IMR-90 (cell line): ENCODE data around the gene PI4K2B.
"Not testable (repeated sequence)": the region's sequence is repeated elsewhere in the genome, so short reads cannot be mapped to it uniquely, and the experiment has no call there.

Experiments used
- BHLHE40 ChIP-seq: fragments of 150-350 bp; IDR thresholded peaks from 2 replicates; pipeline ENCODE4 v1.6.1; 2016; ENCODE audit warnings: mild to moderate bottlenecking, low read depth, low read length
- CEBPB ChIP-seq: IDR thresholded peaks from 2 replicates; pipeline ENCODE4 v1.6.1; 2012; ENCODE audit warnings: low read depth, low read length, improper control_type of control experiment
- CHD1 ChIP-seq: IDR thresholded peaks from 2 replicates; pipeline ENCODE4 v1.6.1; 2012; ENCODE audit warnings: low read depth, low read length, improper control_type of control experiment
- MAZ ChIP-seq: IDR thresholded peaks from 2 replicates; pipeline ENCODE4 v1.6.1; 2012; ENCODE audit warnings: low read depth, mild to moderate bottlenecking, low read length, improper control_type of control experiment, moderate library complexity, borderline replicate concordance
- MXI1 ChIP-seq: IDR thresholded peaks from 2 replicates; pipeline ENCODE4 v1.6.1; 2012; ENCODE audit warnings: low read depth, mild to moderate bottlenecking, low read length, moderate library complexity, borderline replicate concordance
- POLR2A ChIP-seq: IDR thresholded peaks from 2 replicates; pipeline ENCODE4 v1.6.1; 2012; ENCODE audit warnings: mild to moderate bottlenecking, low read depth, low read length
- RAD21 ChIP-seq: IDR thresholded peaks from 2 replicates; pipeline ENCODE4 v1.6.1; 2012; ENCODE audit warnings: low read length, improper control_type of control experiment
- RCOR1 ChIP-seq: IDR thresholded peaks from 2 replicates; pipeline ENCODE4 v1.6.1; 2012; ENCODE audit warnings: mild to moderate bottlenecking, low read length, improper control_type of control experiment; ENCODE audit not compliant: insufficient replicate concordance
- RFX5 ChIP-seq: IDR thresholded peaks from 2 replicates; pipeline ENCODE4 v1.8.0; 2012; ENCODE audit warnings: low read depth, mild to moderate bottlenecking, low read length, moderate library complexity
- SMC3 ChIP-seq: fragments of 150-350 bp; IDR thresholded peaks from 2 replicates; pipeline ENCODE4 v1.6.1; 2016; ENCODE audit warnings: low read depth, mild to moderate bottlenecking, antibody characterized with exemption, low read length, moderate library complexity
- TF ChIP-seq, protein P1 (sequence below): conservative IDR thresholded peaks from 2 replicates; pipeline ENCODE4 v1.5.1; 2012; ENCODE audit warnings: mild to moderate bottlenecking, low read depth, low read length, improper control_type of control experiment
- TF ChIP-seq, protein P2 (sequence below): fragments of 150-350 bp; IDR thresholded peaks from 2 replicates; pipeline ENCODE4 v1.6.1; 2017; ENCODE audit warnings: mild to moderate bottlenecking, antibody characterized with exemption, low read length, low read depth

DNA sequence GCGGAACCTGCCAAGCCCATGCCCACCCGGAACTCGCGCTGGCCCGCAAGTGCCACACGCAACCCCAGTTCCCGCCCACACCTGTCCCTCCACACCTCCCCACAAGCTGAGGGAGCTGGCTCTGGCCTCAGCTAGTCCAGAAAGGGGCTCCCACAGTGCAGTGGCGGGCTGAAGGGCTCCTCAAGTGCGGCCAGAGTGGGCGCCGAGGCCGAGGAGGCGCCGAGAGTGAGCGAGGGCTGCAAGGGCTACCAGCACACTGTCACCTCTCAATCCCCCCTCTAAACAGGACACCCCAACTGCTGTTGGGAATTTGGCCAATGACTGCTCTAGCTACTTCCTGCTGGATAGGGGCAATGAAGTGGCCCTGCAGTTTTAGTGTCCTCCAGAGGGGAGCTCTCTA, 5.7 kb downstream of the PI4K2B start:
- TF ChIP-seq BHLHE40, RAD21, POLR2A, MAZ, CEBPB, RCOR1, RFX5, SMC3, MXI1, CHD1: not testable (repeated sequence)
- TF ChIP-seq, protein P1, sequence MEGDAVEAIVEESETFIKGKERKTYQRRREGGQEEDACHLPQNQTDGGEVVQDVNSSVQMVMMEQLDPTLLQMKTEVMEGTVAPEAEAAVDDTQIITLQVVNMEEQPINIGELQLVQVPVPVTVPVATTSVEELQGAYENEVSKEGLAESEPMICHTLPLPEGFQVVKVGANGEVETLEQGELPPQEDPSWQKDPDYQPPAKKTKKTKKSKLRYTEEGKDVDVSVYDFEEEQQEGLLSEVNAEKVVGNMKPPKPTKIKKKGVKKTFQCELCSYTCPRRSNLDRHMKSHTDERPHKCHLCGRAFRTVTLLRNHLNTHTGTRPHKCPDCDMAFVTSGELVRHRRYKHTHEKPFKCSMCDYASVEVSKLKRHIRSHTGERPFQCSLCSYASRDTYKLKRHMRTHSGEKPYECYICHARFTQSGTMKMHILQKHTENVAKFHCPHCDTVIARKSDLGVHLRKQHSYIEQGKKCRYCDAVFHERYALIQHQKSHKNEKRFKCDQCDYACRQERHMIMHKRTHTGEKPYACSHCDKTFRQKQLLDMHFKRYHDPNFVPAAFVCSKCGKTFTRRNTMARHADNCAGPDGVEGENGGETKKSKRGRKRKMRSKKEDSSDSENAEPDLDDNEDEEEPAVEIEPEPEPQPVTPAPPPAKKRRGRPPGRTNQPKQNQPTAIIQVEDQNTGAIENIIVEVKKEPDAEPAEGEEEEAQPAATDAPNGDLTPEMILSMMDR, result not testable (repeated sequence)
- TF ChIP-seq, protein P2, sequence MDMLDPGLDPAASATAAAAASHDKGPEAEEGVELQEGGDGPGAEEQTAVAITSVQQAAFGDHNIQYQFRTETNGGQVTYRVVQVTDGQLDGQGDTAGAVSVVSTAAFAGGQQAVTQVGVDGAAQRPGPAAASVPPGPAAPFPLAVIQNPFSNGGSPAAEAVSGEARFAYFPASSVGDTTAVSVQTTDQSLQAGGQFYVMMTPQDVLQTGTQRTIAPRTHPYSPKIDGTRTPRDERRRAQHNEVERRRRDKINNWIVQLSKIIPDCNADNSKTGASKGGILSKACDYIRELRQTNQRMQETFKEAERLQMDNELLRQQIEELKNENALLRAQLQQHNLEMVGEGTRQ, result not testable (repeated sequence)
